SK-N-SH (cell line): ENCODE results near the gene PHF21B.

ENCODE experiments used
- EP300 ChIP-seq, 2 experiments: IDR thresholded peaks; 2 replicates each; pipeline versions ENCODE4 v1.4.0 to v1.6.1; 2012; ENCODE audit warnings: borderline replicate concordance in 1 of 2, low read depth in 1 of 2, low read length in 1 of 2
- GABPA ChIP-seq: IDR thresholded peaks from 2 replicates; pipeline ENCODE4 v1.4.0; 2012; ENCODE audit warnings: low read depth, mild to moderate bottlenecking
- GATA2 ChIP-seq: sonication (generic); formaldehyde crosslinking; IDR thresholded peaks from 2 replicates; pipeline ENCODE4 v1.5.0; 2020; ENCODE audit warnings: mild to moderate bottlenecking, missing genetic modification reagents
- JUND ChIP-seq: IDR thresholded peaks from 2 replicates; pipeline ENCODE4 v1.4.0; 2012
- NRF1 ChIP-seq: IDR thresholded peaks from 2 replicates; pipeline ENCODE4 v1.6.1; 2012; ENCODE audit warnings: low read depth, mild to moderate bottlenecking, low read length
- POLR2AphosphoS5 ChIP-seq: IDR thresholded peaks from 2 replicates; pipeline ENCODE4 v1.6.1; 2012; ENCODE audit warnings: low read depth, low read length
- TAF1 ChIP-seq: IDR thresholded peaks from 2 replicates; pipeline ENCODE4 v1.6.1; 2012; ENCODE audit warnings: low read depth, mild to moderate bottlenecking, low read length, moderate library complexity, borderline replicate concordance
- TF ChIP-seq, protein P1 (sequence below): fragments of 200-600 bp; sonication (generic); IDR thresholded peaks from 2 replicates; pipeline ENCODE4 v1.6.1; 2017; ENCODE audit warnings: antibody characterized with exemption, mild to moderate bottlenecking, moderate library complexity
- TF ChIP-seq, protein P2 (sequence below): IDR thresholded peaks from 2 replicates; pipeline ENCODE4 v1.6.1; 2012; ENCODE audit warnings: mild to moderate bottlenecking, low read depth, low read length, moderate library complexity

DNA sequence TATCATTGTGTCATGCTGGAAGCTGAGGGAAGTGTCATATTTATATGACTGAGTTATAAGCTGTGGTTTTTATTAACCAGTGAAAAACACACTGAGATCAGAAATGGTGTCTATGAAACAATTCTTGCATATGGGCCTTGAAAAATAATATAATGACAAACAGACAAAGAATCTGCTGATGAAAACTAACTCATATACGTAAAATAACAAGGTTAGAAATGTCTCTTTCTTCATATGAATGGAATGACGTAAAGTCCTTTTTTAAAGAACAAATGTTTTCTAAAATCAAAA is 48.8 kb upstream of the PHF21B start:
- TF ChIP-seq EP300 (IDR thresholded peaks at IDR 0.05; ENCODE audit: borderline replicate concordance in 1 of 2, low read depth in 1 of 2, low read length in 1 of 2) (no peak), NRF1 (no peak), JUND (no peak), TAF1 (no peak), GATA2 (no peak), GABPA (no peak), POLR2AphosphoS5 (no peak)
- TF ChIP-seq, protein P1, sequence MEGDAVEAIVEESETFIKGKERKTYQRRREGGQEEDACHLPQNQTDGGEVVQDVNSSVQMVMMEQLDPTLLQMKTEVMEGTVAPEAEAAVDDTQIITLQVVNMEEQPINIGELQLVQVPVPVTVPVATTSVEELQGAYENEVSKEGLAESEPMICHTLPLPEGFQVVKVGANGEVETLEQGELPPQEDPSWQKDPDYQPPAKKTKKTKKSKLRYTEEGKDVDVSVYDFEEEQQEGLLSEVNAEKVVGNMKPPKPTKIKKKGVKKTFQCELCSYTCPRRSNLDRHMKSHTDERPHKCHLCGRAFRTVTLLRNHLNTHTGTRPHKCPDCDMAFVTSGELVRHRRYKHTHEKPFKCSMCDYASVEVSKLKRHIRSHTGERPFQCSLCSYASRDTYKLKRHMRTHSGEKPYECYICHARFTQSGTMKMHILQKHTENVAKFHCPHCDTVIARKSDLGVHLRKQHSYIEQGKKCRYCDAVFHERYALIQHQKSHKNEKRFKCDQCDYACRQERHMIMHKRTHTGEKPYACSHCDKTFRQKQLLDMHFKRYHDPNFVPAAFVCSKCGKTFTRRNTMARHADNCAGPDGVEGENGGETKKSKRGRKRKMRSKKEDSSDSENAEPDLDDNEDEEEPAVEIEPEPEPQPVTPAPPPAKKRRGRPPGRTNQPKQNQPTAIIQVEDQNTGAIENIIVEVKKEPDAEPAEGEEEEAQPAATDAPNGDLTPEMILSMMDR, result no peak
- TF ChIP-seq, protein P2, sequence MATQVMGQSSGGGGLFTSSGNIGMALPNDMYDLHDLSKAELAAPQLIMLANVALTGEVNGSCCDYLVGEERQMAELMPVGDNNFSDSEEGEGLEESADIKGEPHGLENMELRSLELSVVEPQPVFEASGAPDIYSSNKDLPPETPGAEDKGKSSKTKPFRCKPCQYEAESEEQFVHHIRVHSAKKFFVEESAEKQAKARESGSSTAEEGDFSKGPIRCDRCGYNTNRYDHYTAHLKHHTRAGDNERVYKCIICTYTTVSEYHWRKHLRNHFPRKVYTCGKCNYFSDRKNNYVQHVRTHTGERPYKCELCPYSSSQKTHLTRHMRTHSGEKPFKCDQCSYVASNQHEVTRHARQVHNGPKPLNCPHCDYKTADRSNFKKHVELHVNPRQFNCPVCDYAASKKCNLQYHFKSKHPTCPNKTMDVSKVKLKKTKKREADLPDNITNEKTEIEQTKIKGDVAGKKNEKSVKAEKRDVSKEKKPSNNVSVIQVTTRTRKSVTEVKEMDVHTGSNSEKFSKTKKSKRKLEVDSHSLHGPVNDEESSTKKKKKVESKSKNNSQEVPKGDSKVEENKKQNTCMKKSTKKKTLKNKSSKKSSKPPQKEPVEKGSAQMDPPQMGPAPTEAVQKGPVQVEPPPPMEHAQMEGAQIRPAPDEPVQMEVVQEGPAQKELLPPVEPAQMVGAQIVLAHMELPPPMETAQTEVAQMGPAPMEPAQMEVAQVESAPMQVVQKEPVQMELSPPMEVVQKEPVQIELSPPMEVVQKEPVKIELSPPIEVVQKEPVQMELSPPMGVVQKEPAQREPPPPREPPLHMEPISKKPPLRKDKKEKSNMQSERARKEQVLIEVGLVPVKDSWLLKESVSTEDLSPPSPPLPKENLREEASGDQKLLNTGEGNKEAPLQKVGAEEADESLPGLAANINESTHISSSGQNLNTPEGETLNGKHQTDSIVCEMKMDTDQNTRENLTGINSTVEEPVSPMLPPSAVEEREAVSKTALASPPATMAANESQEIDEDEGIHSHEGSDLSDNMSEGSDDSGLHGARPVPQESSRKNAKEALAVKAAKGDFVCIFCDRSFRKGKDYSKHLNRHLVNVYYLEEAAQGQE, result no peak
